ENCODE data around the gene TMEM101.

DNA sequence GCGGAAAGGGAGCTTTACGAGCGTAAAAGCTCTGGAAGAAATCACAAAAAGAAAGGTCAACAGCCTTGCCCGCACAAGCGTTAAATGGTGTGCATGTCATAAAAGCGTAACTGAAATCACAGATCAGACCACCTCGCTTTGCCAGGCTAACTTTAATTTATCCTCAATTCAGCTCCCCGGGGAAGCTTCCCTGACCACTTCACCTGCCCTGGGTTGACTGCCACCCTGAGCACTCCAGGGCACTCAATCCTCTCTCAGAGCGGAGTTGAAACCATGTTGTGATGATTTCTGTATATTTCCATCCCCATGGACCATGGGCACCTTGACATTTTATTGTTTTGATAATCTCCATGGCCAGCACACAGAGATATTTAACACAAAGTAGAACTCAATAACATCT is 26.5 kb downstream of the TMEM101 start:
- TF ChIP-seq POLR2A (IDR thresholded peaks at IDR 0.05) (no peak), POLR2AphosphoS5 (IDR thresholded peaks at IDR 0.05) (no peak)
- TF ChIP-seq, protein P1, sequence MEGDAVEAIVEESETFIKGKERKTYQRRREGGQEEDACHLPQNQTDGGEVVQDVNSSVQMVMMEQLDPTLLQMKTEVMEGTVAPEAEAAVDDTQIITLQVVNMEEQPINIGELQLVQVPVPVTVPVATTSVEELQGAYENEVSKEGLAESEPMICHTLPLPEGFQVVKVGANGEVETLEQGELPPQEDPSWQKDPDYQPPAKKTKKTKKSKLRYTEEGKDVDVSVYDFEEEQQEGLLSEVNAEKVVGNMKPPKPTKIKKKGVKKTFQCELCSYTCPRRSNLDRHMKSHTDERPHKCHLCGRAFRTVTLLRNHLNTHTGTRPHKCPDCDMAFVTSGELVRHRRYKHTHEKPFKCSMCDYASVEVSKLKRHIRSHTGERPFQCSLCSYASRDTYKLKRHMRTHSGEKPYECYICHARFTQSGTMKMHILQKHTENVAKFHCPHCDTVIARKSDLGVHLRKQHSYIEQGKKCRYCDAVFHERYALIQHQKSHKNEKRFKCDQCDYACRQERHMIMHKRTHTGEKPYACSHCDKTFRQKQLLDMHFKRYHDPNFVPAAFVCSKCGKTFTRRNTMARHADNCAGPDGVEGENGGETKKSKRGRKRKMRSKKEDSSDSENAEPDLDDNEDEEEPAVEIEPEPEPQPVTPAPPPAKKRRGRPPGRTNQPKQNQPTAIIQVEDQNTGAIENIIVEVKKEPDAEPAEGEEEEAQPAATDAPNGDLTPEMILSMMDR (IDR thresholded peaks at IDR 0.05 in 8 of 11, conservative IDR thresholded peaks at IDR 0.05 in 3 of 11), result no peak

All from spleen (tissue), 7 donors.